Retinal pigment epithelial cell (primary cell): ENCODE results near the gene TTC16.

Experiments used
- DNase-seq: peaks from one replicate; pipeline ENCODE4 v3.0.0-alpha.2; 2010; ENCODE audit warnings: low read depth
- H3K4me3 ChIP-seq: 2 replicates; pipeline ENCODE4 v1.5.1; 2011; ENCODE audit warnings: mild to moderate bottlenecking, low read length, control low read depth, moderate library complexity
- TF ChIP-seq, protein P1 (sequence below): conservative IDR thresholded peaks from 2 replicates; pipeline ENCODE4 v1.5.1; 2011; ENCODE audit warnings: low read depth, low read length, control low read depth, inconsistent platforms

The TTC16 gene

GRCh38 chr9:127680226-127680625 lies 35.7 kb upstream of the TTC16 start:
- DNase-seq = no peak
- no peak overlapping the region for H3K4me3 ChIP-seq
- TF ChIP-seq, protein P1, sequence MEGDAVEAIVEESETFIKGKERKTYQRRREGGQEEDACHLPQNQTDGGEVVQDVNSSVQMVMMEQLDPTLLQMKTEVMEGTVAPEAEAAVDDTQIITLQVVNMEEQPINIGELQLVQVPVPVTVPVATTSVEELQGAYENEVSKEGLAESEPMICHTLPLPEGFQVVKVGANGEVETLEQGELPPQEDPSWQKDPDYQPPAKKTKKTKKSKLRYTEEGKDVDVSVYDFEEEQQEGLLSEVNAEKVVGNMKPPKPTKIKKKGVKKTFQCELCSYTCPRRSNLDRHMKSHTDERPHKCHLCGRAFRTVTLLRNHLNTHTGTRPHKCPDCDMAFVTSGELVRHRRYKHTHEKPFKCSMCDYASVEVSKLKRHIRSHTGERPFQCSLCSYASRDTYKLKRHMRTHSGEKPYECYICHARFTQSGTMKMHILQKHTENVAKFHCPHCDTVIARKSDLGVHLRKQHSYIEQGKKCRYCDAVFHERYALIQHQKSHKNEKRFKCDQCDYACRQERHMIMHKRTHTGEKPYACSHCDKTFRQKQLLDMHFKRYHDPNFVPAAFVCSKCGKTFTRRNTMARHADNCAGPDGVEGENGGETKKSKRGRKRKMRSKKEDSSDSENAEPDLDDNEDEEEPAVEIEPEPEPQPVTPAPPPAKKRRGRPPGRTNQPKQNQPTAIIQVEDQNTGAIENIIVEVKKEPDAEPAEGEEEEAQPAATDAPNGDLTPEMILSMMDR = no peak

DNA sequence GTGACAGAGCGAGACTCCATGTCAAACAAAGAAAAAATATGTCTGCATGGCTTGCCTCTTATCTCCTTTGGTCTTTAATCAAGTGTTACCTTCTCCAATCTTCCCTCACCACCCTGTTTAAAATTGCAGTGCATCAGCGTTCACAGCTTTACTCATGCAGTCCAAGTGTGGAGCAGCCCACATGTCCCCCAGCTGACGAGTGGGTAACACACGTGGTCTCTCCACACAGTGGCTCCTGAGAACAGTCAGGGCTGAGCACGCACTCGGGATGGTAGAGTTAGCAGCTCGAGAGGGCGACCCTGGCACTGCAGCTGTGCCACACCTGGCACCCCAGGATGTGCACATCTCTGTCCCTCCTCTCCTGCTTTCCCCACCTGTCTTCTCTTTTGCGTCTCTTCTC lies 35.0 kb upstream of the TTC16 start:
- TF ChIP-seq, protein P1 = no peak
- no peak for DNase-seq
- H3K4me3 ChIP-seq = no peak overlapping the region

DNA sequence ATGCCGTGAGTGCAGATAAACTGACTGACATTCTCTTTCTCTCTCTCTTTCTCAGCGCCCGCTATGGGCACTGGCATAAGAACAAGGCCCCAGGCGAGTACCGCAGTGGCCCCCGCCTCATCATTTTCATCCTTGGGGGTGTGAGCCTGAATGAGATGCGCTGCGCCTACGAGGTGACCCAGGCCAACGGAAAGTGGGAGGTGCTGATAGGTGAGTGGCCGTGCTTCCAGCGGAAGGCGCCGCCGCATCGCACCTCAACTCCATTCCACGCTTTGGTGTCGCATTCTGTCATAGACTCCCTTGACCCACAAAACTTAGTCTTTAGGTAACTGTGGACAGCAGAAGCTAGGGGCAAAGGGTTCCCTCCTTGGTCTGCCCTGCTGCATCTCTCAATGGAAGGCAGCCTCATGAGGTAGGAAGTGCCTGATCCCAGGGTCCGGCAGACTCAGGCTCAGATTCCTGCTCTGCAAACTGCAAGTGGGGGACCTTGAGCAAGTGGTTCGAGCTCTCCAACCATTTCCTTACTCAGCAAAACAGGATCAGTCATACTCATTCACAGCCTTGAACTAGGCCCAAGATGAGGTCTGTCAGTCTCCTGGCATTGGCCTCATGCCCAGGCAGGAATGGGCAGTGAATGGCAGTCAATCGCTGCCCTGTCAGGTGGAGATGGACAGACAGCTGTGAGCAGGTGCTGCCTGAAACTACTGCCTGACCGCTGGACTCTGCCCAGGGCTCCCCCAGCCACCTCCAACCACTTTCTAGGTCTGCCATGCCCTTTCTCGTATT lies 33.3 kb upstream of the TTC16 start:
- DNase-seq = no peak
- TF ChIP-seq, protein P1 = no peak
- H3K4me3 ChIP-seq = no peak overlapping the region

- DNase-seq = no peak
- TF ChIP-seq, protein P1 = no peak
- H3K4me3 ChIP-seq = no peak overlapping the region
Observed at GRCh38 chr9:127683723-127684122, 32.2 kb upstream of the TTC16 start.

DNA sequence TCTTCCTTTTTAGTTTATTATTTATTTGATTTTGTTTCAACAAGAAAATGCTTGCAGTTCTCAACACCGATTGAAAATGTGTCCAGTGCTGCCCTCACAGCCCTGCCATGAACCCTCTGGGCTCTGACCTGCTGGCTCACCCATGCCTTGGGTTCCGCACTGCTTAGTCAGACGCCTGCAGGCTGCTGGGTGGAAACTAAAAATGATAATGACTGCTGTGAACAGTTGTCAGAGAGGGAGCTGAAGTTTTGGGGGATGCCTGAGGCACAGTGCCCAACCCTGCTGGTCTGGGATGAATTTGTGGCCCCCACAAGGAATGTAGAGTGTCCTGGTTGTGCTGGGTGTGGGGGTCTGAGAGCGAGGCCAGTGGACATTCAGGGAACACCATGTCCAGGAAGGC lies 31.3 kb upstream of the TTC16 start:
- no peak overlapping the region for H3K4me3 ChIP-seq
- TF ChIP-seq, protein P1 = no peak
- no peak for DNase-seq

- no peak for DNase-seq
- no peak overlapping the region for H3K4me3 ChIP-seq
- TF ChIP-seq, protein P1 = no peak
Observed at GRCh38 chr9:127686461-127687393, 29.2 kb upstream of the TTC16 start.
